Tibial nerve (tissue), 4 donors: ENCODE data around the gene SEC24D. TPM values are rescaled to one million over a fixed set of nuclear protein-coding genes. Genes with fewer than 3 reads are reported as not detected.
A peak's percentile ranks its signal among the peaks of the same experiment; 100 is the strongest.

ENCODE experiments used
- DNase-seq, 2 donors: peaks; one replicate each; pipeline ENCODE4 v3.0.0-alpha.2; 2019; ENCODE audit warnings: low spot score in 2 of 2
- H3K27ac ChIP-seq, 4 donors: fragments of 200-600 bp; sonication (generic) in 3 of 4; one replicate each; pipeline ENCODE4 v1.5.1; 2017 to 2019; ENCODE audit warnings: mild to moderate bottlenecking in 1 of 4
- H3K27me3 ChIP-seq, 2 donors: fragments of 200-600 bp; sonication (generic) in 1 of 2; one replicate each; pipeline versions ENCODE4 v1.5.1 to v1.6.0; 2017 to 2019
- H3K36me3 ChIP-seq, 3 donors: fragments of 200-600 bp; sonication (generic); one replicate each; pipeline ENCODE4 v1.5.1; 2018 to 2019
- H3K4me1 ChIP-seq, 4 donors: fragments of 200-600 bp; sonication (generic) in 3 of 4; one replicate each; pipeline ENCODE4 v1.5.1; 2017 to 2019
- H3K4me3 ChIP-seq, 4 donors: fragments of 200-600 bp; sonication (generic) in 3 of 4; one replicate each; pipeline ENCODE4 v1.5.1; 2017 to 2019; ENCODE audit warnings: mild to moderate bottlenecking in 1 of 4, moderate library complexity in 1 of 4
- H3K9me3 ChIP-seq, 4 donors: fragments of 200-600 bp; sonication (generic) in 3 of 4; one replicate each; pipeline ENCODE4 v1.5.1; 2017 to 2019
- EP300 ChIP-seq, 2 donors: sonication (generic); formaldehyde crosslinking; IDR thresholded peaks; one replicate each; pipeline ENCODE4 v1.6.1; 2017; ENCODE audit warnings: antibody characterized with exemption in 2 of 2, mild to moderate bottlenecking in 1 of 2
- POLR2A ChIP-seq, 2 donors: fragments of 450-650 bp; IDR thresholded peaks; one replicate each; pipeline ENCODE4 v1.6.1; 2017; ENCODE audit warnings: antibody characterized with exemption in 2 of 2, mild to moderate bottlenecking in 2 of 2, moderate library complexity in 2 of 2
- WGBS, 2 donors: methylation state at CpG; one replicate each; pipeline ENCODE4 v1.1.5; 2018; 5-methylcytosine and 5-hydroxymethylcytosine counted together
- total RNA-seq, 4 donors: library from RNA; depleted of rRNA; stranded (reverse); fragments of >200 nt; gene quantifications; one replicate each; pipeline ENCODE4 v1.1.0, GENCODE V29; 2016
- TF ChIP-seq, protein P1 (sequence below), 5 experiments: fragments of 200-600 bp in 3 of 5; fragments of 450-650 bp in 2 of 5; sonication (generic) in 3 of 5; IDR thresholded peaks; one replicate each; pipeline ENCODE4 v1.5.1; 2016 to 2019; ENCODE audit warnings: antibody characterized with exemption in 5 of 5, mild to moderate bottlenecking in 3 of 5, moderate library complexity in 2 of 5

SEC24D gene
- total RNA-seq, 4 donors from 2014 or later = 24.0 to 54.6 (median 34.0) TPM

DNA sequence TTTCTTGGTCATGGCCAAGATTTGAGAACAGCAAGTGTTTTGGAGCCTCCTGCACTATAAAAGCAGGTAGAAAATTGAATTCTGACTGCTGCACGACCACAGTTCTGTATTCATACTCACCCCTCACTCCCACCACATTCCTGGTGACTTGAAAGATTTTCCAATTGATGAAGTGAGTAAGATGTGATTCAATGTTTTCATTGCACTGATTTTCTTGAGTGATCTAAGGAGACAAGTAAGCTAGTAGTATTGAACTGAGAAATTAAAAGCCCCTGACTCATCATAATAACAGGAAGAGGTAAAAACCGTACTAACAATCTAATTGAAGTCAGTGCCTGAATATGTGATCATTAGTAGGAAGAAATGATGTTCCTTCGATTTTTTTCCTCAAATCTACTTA, 6.1 kb upstream of the SEC24D start:
- Histone ChIP-seq H3K9me3 (no peaks in the 10 kb centered on the region), H3K4me1 (peaks cover 0 to under 1% (median 0%) of the 10 kb centered on the region in 4 donors), H3K36me3 (no peaks in the 10 kb centered on the region), H3K4me3 (no peak overlapping the region), H3K27me3 (no peaks in the 10 kb centered on the region), H3K27ac (no peak overlapping the region)
- no peak for DNase-seq
- WGBS, 2 donors = 60 to 80% methylated on average over 3 of the region's 3 CpGs
- TF ChIP-seq POLR2A (IDR thresholded peaks at IDR 0.05) = no peak
- TF ChIP-seq EP300 (IDR thresholded peaks at IDR 0.05) = no peak
- TF ChIP-seq, protein P1, sequence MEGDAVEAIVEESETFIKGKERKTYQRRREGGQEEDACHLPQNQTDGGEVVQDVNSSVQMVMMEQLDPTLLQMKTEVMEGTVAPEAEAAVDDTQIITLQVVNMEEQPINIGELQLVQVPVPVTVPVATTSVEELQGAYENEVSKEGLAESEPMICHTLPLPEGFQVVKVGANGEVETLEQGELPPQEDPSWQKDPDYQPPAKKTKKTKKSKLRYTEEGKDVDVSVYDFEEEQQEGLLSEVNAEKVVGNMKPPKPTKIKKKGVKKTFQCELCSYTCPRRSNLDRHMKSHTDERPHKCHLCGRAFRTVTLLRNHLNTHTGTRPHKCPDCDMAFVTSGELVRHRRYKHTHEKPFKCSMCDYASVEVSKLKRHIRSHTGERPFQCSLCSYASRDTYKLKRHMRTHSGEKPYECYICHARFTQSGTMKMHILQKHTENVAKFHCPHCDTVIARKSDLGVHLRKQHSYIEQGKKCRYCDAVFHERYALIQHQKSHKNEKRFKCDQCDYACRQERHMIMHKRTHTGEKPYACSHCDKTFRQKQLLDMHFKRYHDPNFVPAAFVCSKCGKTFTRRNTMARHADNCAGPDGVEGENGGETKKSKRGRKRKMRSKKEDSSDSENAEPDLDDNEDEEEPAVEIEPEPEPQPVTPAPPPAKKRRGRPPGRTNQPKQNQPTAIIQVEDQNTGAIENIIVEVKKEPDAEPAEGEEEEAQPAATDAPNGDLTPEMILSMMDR (IDR thresholded peaks at IDR 0.05) = no peak

DNA sequence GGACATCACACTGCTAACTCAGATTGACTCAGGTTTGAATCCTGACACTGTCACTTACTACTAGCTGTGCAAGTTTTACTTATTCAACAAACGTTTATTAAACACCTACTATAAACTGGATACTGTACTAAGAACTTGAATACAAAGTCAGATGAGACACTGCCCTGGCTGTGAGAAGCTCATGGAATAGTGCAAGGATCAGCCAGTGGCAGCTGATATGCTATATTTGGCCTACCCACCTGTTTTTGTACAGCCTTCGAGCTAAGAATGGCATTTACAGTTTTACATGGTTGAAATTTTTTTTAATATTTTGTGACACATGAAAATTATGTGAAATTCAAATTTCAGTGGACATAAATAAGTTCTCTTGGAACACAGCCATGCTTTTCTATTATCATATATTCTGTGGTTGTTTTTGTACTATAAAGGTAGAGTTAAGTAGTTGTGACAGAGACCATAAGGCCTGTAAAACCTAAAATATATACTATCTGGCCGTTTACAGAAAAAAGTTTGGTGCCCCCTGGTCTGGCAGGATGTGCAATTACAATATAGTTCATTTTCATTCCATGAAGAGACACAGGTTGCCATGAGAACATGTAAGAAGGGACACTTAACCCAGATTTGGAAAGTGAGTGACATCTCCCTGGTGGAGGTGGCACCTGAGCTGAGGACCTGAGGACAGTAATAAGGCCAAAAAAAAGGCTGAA, 3.4 kb upstream of the SEC24D start:
- Histone ChIP-seq H3K4me1 (peaks cover 0 to 12% (median 6%) of the 10 kb centered on the region in 4 donors), H3K36me3 (no peaks in the 10 kb centered on the region), H3K27me3 (no peaks in the 10 kb centered on the region), H3K9me3 (no peaks in the 10 kb centered on the region), H3K4me3 (no peak overlapping the region), H3K27ac (no peak overlapping the region)
- DNase-seq = no peak
- WGBS, 2 donors = 68 to 81% methylated on average over 3 of the region's 3 CpGs
- TF ChIP-seq, protein P1 (IDR thresholded peaks at IDR 0.05) = no peak
- TF ChIP-seq POLR2A (IDR thresholded peaks at IDR 0.05) (no peak), EP300 (IDR thresholded peaks at IDR 0.05) (no peak)

DNA sequence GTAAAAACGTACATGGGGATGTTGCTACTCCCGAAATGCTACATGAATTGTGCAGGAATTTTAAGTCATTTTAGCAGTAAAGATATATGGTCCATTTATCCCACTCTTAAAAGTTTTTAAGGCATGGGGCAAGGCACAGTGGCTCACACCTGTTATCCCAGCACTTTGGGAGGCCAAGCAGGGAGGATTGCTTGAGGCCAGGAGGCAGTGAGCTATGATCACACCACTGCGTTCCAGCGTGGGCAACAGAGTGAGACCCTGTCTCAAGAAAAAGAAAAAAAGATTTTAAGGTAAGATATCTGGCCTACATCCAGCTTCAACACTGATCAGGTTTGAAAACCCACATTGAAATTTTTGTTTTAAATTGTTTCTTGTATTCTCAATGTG, 1.2 kb upstream of the SEC24D start:
- H3K4me1 ChIP-seq = peaks cover 0 to 33% (median 8%) of the 10 kb centered on the region in 4 donors
- H3K36me3 ChIP-seq = peaks cover 0 to 12% (median 0%) of the 10 kb centered on the region in 3 donors
- H3K9me3 ChIP-seq = no peaks in the 10 kb centered on the region
- 70 to 77% methylated on average over 4 of the region's 4 CpGs for WGBS, 2 donors
- TF ChIP-seq POLR2A (IDR thresholded peaks at IDR 0.05) (no peak), EP300 (IDR thresholded peaks at IDR 0.05) (no peak)
- TF ChIP-seq, protein P1 (IDR thresholded peaks at IDR 0.05) = no peak
- H3K4me3 ChIP-seq = no peak overlapping the region
- no peak for DNase-seq
- H3K27me3 ChIP-seq = no peaks in the 10 kb centered on the region
- peak overlapping the region in 1 of 4 donors; percentile 50 for H3K27ac ChIP-seq

DNA sequence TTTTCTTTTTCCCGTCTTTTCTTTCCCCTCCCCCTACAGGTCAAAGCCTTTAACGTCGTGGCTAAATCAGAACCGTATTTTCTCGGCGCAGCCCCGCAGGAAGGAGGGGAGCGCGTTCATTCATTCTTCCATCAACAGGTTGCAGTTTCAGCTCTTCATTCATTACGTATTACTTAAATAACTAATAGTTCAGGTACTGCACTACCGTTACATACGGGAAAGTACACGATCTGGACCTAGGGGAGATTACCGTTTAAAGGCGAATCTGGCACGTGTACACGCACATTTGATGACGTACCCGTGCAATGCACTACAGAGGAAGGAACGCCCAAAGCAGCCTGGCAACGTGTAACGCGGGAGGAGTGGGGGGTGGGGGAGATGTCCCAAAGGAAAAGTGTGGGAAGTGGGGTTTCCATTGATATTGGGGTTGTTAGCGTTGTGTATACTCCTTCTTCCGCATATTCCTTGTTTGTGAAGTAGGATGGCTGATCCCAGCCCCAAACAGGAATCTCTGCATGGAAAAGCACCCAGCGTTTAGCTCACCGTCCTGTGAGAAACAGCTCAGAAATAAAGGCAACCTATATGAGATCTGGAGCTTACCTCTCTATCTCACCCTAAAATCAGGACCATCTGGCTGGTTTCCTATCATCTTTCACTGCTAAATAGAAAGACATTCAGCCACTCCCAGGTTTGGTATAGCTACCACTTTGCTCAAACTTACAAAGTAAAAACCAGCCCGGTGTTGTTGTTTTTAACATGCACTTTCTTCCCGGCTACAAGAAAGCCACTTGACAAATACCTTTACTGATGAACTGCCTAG, 585 bp upstream of the SEC24D start:
- Histone ChIP-seq H3K4me1 (peaks cover 0 to 39% (median 8%) of the 10 kb centered on the region in 4 donors), H3K27ac (peak overlapping the region; percentile 50 to 97 (median 93)), H3K36me3 (peaks cover 0 to 18% (median 0%) of the 10 kb centered on the region in 3 donors), H3K4me3 (peak overlapping the region; percentile 73 to 96 (median 90)), H3K9me3 (no peaks in the 10 kb centered on the region), H3K27me3 (no peaks in the 10 kb centered on the region)
- peak in 1 of 2 donors; percentile 32 for DNase-seq
- TF ChIP-seq POLR2A (IDR thresholded peaks at IDR 0.05) = no peak
- TF ChIP-seq, protein P1 (IDR thresholded peaks at IDR 0.05) = peak in 1 of 5 experiments; percentile 4
- 4 to 5% methylated on average over 29 of the region's 29 CpGs for WGBS, 2 donors
